NCI-H128 (cell line): Measurements from ENCODE around the gene UNKL.

ENCODE experiments used
- DNase-seq: peaks from one replicate; lab custom pipeline; 2025; ENCODE audit not compliant: unreplicated experiment; lab: John Stamatoyannopoulos, UW

The UNKL gene

GRCh38 chr16:1342526-1343427 is 71.7 kb downstream of the UNKL start:
- DNase-seq, result peak; percentile 70

DNA sequence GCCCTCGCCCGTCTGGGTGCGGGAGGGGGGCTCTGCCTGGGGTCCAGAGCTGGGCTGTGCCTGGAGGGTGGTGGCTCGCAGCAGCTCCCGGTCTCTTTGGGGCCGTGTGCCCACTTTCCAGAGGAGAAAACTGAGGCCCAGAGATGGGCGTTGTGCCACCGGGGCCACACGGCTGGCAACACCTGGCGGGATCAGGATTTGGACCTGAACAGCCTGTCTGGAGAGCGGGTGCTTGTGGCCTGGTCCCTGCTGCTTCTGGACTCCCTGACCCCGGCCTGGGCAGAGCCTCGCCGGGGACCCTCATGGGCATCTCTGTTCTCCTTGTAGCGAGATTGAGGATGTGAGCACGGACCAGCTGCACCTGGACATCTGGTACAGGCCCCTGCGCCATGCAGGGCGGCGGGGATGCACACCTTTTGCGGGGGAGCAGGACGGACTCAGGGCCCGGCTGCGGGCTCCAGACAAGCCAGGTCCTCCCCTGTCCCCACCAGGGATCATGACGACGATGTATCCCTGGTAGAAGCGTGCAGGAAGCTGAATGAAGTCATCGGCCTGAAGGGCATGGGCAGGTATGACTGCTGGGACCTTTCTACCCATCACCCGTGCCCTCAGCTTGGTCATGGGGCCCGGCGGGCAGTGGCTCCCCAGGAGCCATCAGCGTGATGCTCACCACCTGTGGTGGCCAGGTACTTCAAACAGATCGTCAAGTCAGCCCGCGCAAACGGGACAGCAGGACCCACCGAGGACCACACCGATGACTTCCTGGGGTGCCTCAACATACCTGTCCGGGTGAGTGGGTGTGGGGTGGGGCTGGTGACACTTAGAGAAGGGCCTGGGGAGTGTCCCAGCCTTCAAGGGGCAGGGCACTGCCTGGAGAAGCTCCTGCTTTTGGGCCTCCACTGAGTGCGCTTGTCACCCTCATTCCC is 72.7 kb downstream of the UNKL start:
- DNase-seq, result no peak

DNA sequence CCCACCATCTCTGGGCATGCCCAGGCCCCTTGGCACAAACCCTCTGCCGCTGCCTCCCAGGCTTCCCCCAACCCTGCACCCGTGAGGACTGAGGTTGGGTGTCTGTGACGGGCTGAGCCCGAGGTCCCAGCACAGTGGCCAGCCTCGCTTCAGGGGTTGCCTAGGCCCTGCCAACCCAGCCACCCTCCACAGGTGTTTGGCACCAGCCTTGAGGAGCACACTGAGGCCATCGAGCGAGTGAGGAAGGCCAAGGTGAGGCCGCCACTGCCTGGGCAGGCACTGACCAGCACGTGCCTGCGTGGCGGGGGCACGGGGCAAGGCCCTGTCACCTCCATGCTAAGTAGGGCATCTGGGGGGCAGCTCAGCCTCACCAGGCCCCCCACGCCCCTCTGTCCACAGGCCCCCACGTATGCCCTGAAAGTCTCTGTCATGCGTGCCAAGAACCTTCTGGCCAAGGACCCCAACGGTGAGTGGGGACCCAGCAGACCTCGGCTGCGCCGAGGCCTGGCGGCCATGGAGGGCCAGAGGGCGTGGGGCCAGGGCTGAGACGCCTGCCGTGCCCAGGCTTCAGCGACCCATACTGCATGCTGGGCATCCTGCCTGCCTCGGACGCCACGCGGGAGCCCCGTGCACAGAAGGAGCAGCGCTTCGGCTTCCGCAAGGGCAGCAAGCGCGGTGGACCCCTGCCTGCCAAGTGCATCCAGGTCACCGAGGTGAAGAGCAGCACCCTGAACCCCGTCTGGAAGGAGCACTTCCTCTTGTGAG is 73.6 kb downstream of the UNKL start:
- DNase-seq, result no peak

DNA sequence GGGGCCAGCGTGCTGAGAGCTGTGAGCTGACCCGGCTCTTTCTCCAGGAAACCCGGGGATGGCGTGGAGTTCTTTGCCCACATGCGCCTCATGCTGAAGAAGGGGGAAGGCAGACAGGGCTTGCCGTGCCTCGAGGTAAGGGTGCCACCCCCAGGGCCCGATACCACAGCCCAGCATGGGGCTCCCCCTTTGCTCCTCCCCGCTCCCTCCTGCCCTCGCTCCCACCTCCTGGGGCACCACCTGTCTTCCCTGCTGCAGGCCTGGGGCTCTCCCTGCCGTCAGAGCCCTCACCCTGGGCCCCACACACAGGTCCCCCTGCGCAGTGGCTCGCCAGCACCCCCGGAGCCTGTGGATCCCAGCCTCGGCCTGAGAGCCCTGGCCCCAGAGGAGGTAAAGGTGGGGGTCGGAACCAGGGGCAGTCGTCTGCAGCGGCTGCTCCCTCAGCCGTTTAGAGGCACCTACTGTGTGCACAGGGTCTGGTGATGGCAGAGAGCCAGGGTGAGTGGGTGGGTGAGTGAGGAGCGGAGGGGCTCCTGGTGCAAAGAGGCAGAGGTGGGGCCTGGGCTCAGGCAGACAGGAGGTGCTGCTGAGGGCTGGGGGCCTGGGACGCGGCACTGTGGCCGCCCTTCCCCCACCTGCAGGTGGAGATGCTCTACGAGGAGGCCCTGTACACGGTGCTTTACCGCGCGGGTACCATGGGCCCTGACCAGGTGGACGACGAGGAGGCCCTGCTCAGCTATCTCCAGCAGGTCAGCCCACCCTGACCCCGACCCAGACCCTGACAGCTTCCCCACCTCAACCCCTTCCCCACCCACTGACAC is 75.4 kb downstream of the UNKL start:
- DNase-seq, result no peak

DNA sequence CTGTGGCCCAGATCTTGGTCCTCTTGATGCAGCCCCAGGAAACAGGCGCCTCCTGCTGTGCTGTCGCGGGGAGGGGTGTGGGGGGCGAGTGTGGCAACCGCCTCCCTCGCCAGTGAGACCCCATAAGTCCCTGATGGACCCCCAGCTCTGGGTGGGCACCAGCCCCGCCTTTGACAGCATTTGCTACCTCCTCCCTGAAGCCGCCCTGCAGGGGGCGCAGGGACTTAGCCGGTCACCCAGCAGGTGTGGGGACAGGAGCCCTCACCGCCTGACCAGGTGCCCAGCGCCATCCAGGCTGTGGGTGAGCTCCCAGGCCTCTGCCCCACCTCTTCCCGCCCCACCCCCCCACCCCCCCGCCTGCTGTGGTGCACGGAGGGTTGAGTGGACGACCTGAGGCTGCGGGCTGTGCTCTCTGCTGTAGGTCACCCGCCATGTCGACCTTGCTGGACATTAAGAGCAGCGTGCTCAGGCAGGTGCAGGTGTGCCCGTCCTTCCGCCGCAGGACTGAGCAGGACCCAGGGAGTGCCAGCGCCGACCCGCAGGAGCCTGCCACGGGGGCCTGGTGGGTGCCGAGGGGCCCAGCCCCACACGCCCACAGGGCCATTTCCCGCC is 76.3 kb downstream of the UNKL start:
- no peak for DNase-seq

DNA sequence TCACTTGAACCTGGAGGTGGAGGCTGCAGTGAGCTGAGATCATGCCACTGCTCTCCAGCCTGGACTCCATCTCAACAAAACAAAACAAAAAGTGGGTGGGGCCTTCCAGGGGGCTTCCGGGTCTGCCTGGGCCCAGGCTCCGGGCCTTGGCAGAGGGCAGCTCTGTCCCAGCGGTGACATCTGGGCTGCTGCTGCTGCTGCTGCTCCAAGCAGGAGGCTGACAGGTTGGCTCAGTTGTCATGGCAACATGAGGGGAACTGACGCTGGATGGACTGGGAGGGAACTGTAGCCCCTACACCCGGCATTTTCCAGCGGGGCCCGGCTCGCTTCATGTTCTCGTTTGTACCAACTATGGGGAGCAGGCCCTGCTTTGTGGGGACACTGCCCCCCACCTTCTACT is 77.0 kb downstream of the UNKL start:
- DNase-seq, result no peak

DNA sequence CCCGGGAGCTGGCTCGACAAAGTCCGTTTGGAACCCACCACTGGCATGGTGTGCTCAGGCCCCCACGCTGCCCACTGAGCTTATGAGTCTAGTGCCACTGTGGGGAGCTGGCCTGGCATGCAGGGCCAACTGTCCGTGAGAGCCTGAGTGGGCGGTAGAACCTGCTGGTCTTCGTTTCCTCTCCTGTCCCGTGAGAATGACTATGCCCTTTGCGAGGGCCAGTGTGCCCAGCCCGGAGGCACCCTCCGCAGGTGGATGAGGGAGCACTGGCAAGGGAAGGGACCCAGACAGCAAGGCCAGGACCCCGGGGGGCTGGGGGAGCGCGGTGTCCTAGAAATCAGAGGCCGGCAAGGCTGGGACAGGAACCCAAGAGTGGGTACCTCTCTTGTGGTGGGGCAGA is 77.9 kb downstream of the UNKL start:
- no peak for DNase-seq

- DNase-seq, result no peak
Measured at GRCh38 chr16:1335996-1336395, 78.5 kb downstream of the UNKL start.

- no peak for DNase-seq
Measured at GRCh38 chr16:1335211-1335971, 79.1 kb downstream of the UNKL start.

DNA sequence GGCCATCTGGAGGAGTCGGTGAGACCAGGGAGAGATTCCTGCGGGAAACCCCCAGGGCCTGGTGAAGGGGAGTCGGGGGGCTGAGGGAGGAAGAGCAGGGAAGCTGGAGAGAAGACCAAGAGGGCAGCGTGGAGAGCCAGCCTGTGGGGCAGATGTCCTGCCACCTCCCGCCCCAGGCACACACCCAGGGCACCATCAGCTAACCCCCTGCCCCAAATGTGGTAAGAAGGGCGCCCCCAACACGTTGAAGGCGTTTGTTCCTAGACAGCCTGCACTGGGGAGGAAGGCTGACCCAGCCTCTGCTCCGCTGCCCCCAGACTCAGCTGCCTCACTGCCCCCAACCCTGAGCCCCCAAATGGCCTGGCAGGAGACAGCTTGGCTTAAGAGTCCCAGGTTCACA is 79.8 kb downstream of the UNKL start:
- no peak for DNase-seq

DNA sequence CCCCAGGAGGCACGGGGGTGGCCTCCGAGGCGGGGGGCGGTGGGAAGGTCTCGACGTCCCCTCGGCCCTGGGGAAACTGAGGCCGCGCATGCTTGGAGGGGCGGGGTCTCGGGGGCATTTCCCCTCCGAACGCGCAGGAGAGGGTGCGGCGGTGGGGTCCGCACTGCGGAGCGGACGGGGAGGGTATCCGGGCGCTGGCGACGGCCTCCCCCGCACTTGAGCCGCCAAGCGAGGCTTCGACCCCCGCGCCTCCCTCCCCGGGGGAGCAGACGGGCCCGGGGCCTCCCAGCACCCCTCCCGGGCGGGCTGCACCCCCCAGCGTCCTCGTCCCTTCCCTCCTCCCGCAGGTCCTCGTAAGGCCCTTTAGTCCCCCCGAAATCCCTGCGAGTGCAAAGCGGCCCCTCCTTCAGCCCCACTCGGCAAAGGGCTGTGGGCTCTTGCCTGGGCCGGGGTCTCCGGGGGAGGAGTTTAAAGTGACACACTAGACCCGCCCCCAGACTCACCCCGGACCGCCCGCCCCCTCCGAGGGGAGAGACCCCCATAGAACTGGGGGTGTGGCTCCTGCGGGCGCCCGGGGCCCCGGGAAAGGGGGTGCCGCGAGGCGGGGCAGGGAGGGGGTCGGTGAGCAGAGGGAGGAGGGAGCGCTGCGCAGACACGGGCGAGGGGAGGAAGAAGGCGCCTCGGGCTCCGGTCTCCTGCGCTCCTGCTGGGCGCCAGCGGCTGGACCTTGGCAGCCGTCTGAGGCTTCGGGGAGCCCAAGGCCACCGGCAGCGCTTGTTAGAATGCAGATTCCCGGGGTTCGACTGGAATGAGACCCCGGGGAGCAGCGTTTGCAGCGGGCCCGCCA is 80.4 kb downstream of the UNKL start:
- DNase-seq, result no peak

GRCh38 chr16:1333149-1333812 is 81.2 kb downstream of the UNKL start, which contains the start of gene BAIAP3:
TSS of gene BAIAP3 (plus strand) at chr16:1333645. CDS start at chr16:1338550, 4,905 bp downstream.
- DNase-seq, result no peak

GRCh38 chr16:1332618-1333148 is 81.8 kb downstream of the UNKL start:
- DNase-seq, result no peak

DNA sequence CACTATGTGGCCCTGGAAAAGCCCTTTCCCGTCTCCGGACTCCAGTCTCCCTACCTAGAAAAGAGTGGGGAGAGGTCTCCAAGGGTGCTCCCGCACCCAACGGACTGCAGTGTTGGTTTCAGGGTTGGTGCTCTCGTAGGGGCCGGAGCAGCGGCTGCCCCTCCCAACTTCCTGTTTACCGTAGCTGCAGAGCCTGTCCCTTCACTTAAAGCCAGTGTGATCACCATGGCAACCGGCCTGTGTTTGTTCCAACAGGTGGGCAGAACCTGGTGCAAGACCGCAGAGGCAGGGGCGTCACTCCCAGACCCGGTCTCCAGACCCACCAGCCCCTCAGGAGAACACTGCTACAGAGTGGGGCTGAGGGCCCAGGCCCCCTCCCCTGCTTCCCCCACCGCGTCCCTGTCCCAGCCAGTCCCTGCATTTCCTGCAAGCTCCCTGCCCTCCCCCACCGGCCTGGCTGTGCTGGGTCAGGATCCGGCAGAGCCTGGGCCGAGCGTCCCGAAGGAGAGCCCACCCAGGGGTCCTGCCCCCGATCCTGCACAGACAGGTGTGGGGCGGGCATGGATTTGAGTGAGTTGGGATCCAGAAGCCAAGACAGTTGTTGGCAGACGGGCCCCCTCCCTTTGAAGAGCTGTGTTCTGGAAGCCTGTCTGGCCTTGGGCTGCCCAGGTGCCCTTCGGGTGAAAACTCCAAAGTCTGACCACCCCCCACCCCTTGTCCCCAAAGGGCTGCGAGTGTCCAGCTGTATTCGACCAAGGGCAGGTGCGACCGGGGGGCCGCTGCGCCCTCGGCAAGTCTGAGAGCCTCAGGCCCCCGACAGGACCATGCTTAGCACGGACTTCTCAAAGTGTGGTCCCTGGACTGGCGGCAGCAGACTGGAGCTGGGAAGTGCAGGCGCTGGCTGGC is 82.5 kb downstream of the UNKL start:
- DNase-seq, result no peak

- no peak for DNase-seq
Measured at GRCh38 chr16:1330931-1331711, 83.4 kb downstream of the UNKL start.
